H1 (cell line): Measurements from ENCODE around the gene CTSW. TPM values are rescaled to one million over a fixed set of nuclear protein-coding genes. Genes with fewer than 3 reads are reported as not detected.

Experiments used
- CTCF ChIA-PET: fragments of 300-600 bp; sonication (Branson Sonifier 250); formaldehyde crosslinking; loops from one replicate; lab custom pipeline; 2021; ENCODE audit not compliant: partially characterized antibody; lab: Charles Lee
- POLR2A ChIA-PET: fragments of 300-600 bp; sonication (Branson Sonifier 250); formaldehyde crosslinking; loops from one replicate; lab custom pipeline; 2021; ENCODE audit warnings: inconsistent platforms; ENCODE audit not compliant: partially characterized antibody; lab: Charles Lee
- DNase-seq, 2 experiments: peaks; one replicate each; pipeline versions ENCODE4 v3.0.0 to v3.0.0-alpha.2; 2010 to 2022; ENCODE audit warnings: low spot score in 2 of 2, low read depth in 1 of 2, mixed read lengths in 1 of 2
- FAIRE-seq: peaks from 2 replicates; lab custom pipeline; 2011; peaks lifted over from hg19 to GRCh38; lab: Jason Lieb, UNC
- H2AFZ ChIP-seq: 2 replicates; pipeline ENCODE4 v1.8.1; 2012; ENCODE audit warnings: low read length, inconsistent platforms
- H2AK5ac ChIP-seq: 2 replicates; pipeline ENCODE4 v1.6.1; 2013; ENCODE audit warnings: low read depth, low read length
- H2BK120ac ChIP-seq: replicated peaks from 2 replicates; pipeline ENCODE3; 2013; ENCODE audit warnings: low read depth, low read length, inconsistent platforms
- H2BK12ac ChIP-seq: 2 replicates; pipeline ENCODE4 v1.6.1; 2013; ENCODE audit warnings: low read depth, low read length
- H2BK15ac ChIP-seq: 2 replicates; pipeline ENCODE4 v1.6.1; 2013; ENCODE audit warnings: low read length
- H2BK20ac ChIP-seq: 2 replicates; pipeline ENCODE4 v1.6.1; 2013; ENCODE audit warnings: low read length
- H2BK5ac ChIP-seq: 2 replicates; pipeline ENCODE4 v1.6.1; 2013; ENCODE audit warnings: low read depth, low read length
- H3K14ac ChIP-seq: 2 replicates; pipeline ENCODE4 v1.6.1; 2013; ENCODE audit warnings: inconsistent platforms; ENCODE audit not compliant: insufficient read length
- H3K18ac ChIP-seq: 2 replicates; pipeline ENCODE4 v1.6.1; 2013; ENCODE audit warnings: low read length; ENCODE audit errors: extremely low read depth
- H3K23ac ChIP-seq: 2 replicates; pipeline ENCODE4 v1.6.1; 2013; ENCODE audit warnings: inconsistent platforms; ENCODE audit not compliant: insufficient read length
- H3K23me2 ChIP-seq: 2 replicates; pipeline ENCODE4 v1.6.1; 2013; ENCODE audit warnings: low read depth, low read length
- H3K27ac ChIP-seq: 2 replicates; pipeline ENCODE4 v1.6.1; 2011; ENCODE audit warnings: low read depth, low read length, inconsistent platforms
- H3K27me3 ChIP-seq, 4 experiments: replicated peaks in 1 of 4; 1 replicate in 1 of 4; 2 replicates in 3 of 4; pipeline versions ENCODE4 v1.6.1 to v1.8.1; 2011 to 2013; ENCODE audit warnings: low read length in 3 of 4, mild to moderate bottlenecking in 3 of 4, inconsistent platforms in 2 of 4, mixed read lengths in 2 of 4, moderate library complexity in 1 of 4; ENCODE audit not compliant: control insufficient read depth in 3 of 4, insufficient read depth in 3 of 4; ENCODE audit errors: extremely low read depth in 1 of 4
- H3K36me3 ChIP-seq, 4 experiments: 2 replicates each; pipeline versions ENCODE4 v1.6.1 to v1.8.1; 2011 to 2013; ENCODE audit warnings: mild to moderate bottlenecking in 4 of 4, low read length in 3 of 4, moderate library complexity in 2 of 4, control low read depth in 1 of 4, inconsistent platforms in 1 of 4; ENCODE audit not compliant: insufficient read depth in 4 of 4, control insufficient read depth in 2 of 4
- H3K4ac ChIP-seq: replicated peaks from 2 replicates; pipeline ENCODE3; 2013; ENCODE audit warnings: low read length, low read depth, mixed read lengths, inconsistent platforms; ENCODE audit not compliant: insufficient read length
- H3K4me1 ChIP-seq, 4 experiments: replicated peaks in 1 of 4; 1 replicate in 1 of 4; 2 replicates in 3 of 4; pipeline versions ENCODE4 v1.6.1 to v1.8.1; 2011 to 2013; ENCODE audit warnings: low read length in 3 of 4, inconsistent platforms in 2 of 4, mixed read lengths in 1 of 4; ENCODE audit not compliant: insufficient read depth in 4 of 4, control insufficient read depth in 3 of 4
- H3K4me2 ChIP-seq, 2 experiments: 2 replicates each; pipeline versions ENCODE4 v1.6.1 to v1.8.1; 2011 to 2013; ENCODE audit warnings: low read depth in 2 of 2, low read length in 2 of 2, control low read depth in 1 of 2, inconsistent platforms in 1 of 2, mild to moderate bottlenecking in 1 of 2; ENCODE audit not compliant: insufficient read depth in 1 of 2
- H3K4me3 ChIP-seq, 4 experiments: fragments of 200-600, 300-600 bp in 1 of 4; sonication (generic), shearing (Covaris generic), sonication (Bioruptor Twin) in 1 of 4; 2 replicates each; pipeline versions ENCODE4 v1.5.1 to v1.8.1; 2011 to 2016; ENCODE audit warnings: low read length in 4 of 4, low read depth in 3 of 4, control low read depth in 2 of 4, inconsistent platforms in 2 of 4, mild to moderate bottlenecking in 2 of 4, mixed read lengths in 1 of 4, moderate library complexity in 1 of 4; ENCODE audit not compliant: insufficient read depth in 2 of 4; ENCODE audit errors: extremely low read depth in 1 of 4
- H3K56ac ChIP-seq: replicated peaks from 2 replicates; pipeline ENCODE3; 2013; ENCODE audit warnings: low read depth, mild to moderate bottlenecking, mixed read lengths, low read length, inconsistent platforms; ENCODE audit not compliant: insufficient read length
- H3K79me1 ChIP-seq: 2 replicates; pipeline ENCODE4 v1.6.1; 2013; ENCODE audit warnings: low read depth, low read length, control low read depth
- H3K79me2 ChIP-seq, 2 experiments: 2 replicates each; pipeline versions ENCODE4 v1.6.1 to v1.8.1; 2012 to 2013; ENCODE audit warnings: low read length in 2 of 2, mild to moderate bottlenecking in 2 of 2, inconsistent platforms in 1 of 2; ENCODE audit not compliant: insufficient read depth in 2 of 2, control insufficient read depth in 1 of 2
- H3K9ac ChIP-seq, 4 experiments: replicated peaks in 1 of 4; 1 replicate in 1 of 4; 2 replicates in 3 of 4; pipeline versions ENCODE4 v1.6.1 to v1.8.1; 2011 to 2013; ENCODE audit warnings: low read depth in 3 of 4, low read length in 3 of 4, control low read depth in 2 of 4, mild to moderate bottlenecking in 2 of 4, moderate library complexity in 2 of 4, inconsistent platforms in 1 of 4; ENCODE audit errors: extremely low read depth in 1 of 4
- H3K9me3 ChIP-seq, 2 experiments: 2 replicates each; pipeline versions ENCODE4 v1.6.1 to v1.8.1; 2012 to 2013; ENCODE audit warnings: mild to moderate bottlenecking in 2 of 2, moderate library complexity in 2 of 2, control low read depth in 1 of 2, inconsistent platforms in 1 of 2, low read depth in 1 of 2, low read length in 1 of 2, mixed read lengths in 1 of 2; ENCODE audit not compliant: insufficient read depth in 2 of 2
- H4K20me1 ChIP-seq, 2 experiments: replicated peaks in 1 of 2; 2 replicates each; pipeline versions ENCODE3 to v1.8.1; 2011 to 2013; ENCODE audit warnings: inconsistent platforms in 2 of 2, low read length in 2 of 2, mild to moderate bottlenecking in 1 of 2; ENCODE audit not compliant: insufficient read depth in 2 of 2, control insufficient read depth in 1 of 2
- H4K5ac ChIP-seq: 2 replicates; pipeline ENCODE4 v1.6.1; 2013; ENCODE audit warnings: low read length, low read depth, mixed read lengths, inconsistent platforms; ENCODE audit not compliant: insufficient read length
- H4K8ac ChIP-seq: 2 replicates; pipeline ENCODE4 v1.8.0; 2013; ENCODE audit warnings: mild to moderate bottlenecking, moderate library complexity, low read length, inconsistent platforms; ENCODE audit not compliant: insufficient read depth; ENCODE audit errors: extremely low read depth
- H4K91ac ChIP-seq: replicated peaks from 2 replicates; pipeline ENCODE3; 2013; ENCODE audit warnings: low read length, mixed read lengths, inconsistent platforms; ENCODE audit not compliant: insufficient read length
- BCL11A ChIP-seq, 2 experiments: IDR thresholded peaks; one replicate each; pipeline ENCODE4 v1.6.1; 2011; ENCODE audit warnings: low read depth in 2 of 2, low read length in 2 of 2, mild to moderate bottlenecking in 2 of 2
- CBX5 ChIP-seq: fragments of 300-800, 300-1000 bp; sonication (generic); IDR thresholded peaks from 2 replicates; pipeline ENCODE4 v1.7.1; 2016; ENCODE audit warnings: antibody characterized with exemption, low read length, low read depth
- CREB1 ChIP-seq: IDR thresholded peaks from 2 replicates; pipeline ENCODE4 v1.6.1; 2012; ENCODE audit warnings: inconsistent platforms
- CTBP2 ChIP-seq: IDR thresholded peaks from 2 replicates; pipeline ENCODE4 v1.7.0; 2011; ENCODE audit warnings: borderline replicate concordance, mild to moderate bottlenecking, moderate library complexity, mixed read lengths, low read length; ENCODE audit not compliant: insufficient read depth, insufficient read length
- EP300 ChIP-seq, 2 experiments: IDR thresholded peaks; 1 replicate in 1 of 2; 2 replicates in 1 of 2; pipeline ENCODE4 v1.6.1; 2011 to 2012; ENCODE audit warnings: low read depth in 2 of 2, low read length in 2 of 2, mild to moderate bottlenecking in 2 of 2, borderline replicate concordance in 1 of 2, inconsistent platforms in 1 of 2, moderate library complexity in 1 of 2
- KDM1A ChIP-seq: fragments of 200-600, 300-600 bp; sonication (generic); IDR thresholded peaks from 2 replicates; pipeline ENCODE4 v1.7.1; 2016; ENCODE audit warnings: mild to moderate bottlenecking, low read length, borderline replicate concordance
- PHF8 ChIP-seq: fragments of 200-600 bp; sonication (generic); conservative IDR thresholded peaks from 2 replicates; pipeline ENCODE4 v1.7.1; 2012; ENCODE audit warnings: low read depth, mild to moderate bottlenecking, inconsistent platforms, low read length, moderate library complexity
- SP1 ChIP-seq: IDR thresholded peaks from 2 replicates; pipeline ENCODE4 v1.6.1; 2011; ENCODE audit warnings: low read depth, low read length
- SRF ChIP-seq: IDR thresholded peaks from 2 replicates; pipeline ENCODE4 v1.6.1; 2011; ENCODE audit warnings: mild to moderate bottlenecking, low read depth, low read length, moderate library complexity
- TAF1 ChIP-seq: IDR thresholded peaks from 2 replicates; pipeline ENCODE4 v1.6.1; 2011; ENCODE audit warnings: mild to moderate bottlenecking, low read depth, low read length
- USF2 ChIP-seq: IDR thresholded peaks from 2 replicates; pipeline ENCODE4 v1.6.1; 2011; ENCODE audit warnings: low read length, improper control_type of control experiment
- WGBS, 2 experiments: shearing (Covaris generic) in 1 of 2; methylation state at CpG; one replicate each; pipeline versions ENCODE4 v1.1.6 to v1.1.7; 2013 to 2015; ENCODE audit warnings: low lambda C conversion rate in 2 of 2, mixed read lengths in 2 of 2, inconsistent platforms in 1 of 2, low coverage in 1 of 2, missing lambda C conversion rate in 1 of 2; ENCODE audit not compliant: insufficient replicate concordance in 2 of 2, insufficient coverage in 1 of 2, insufficient read length in 1 of 2; ENCODE audit errors: extremely low coverage in 1 of 2, missing lambda C conversion rate in 1 of 2; 5-methylcytosine and 5-hydroxymethylcytosine counted together
- polyA plus RNA-seq, 7 experiments: library from polyadenylated mRNA; depleted of rRNA in 3 of 7; stranded (reverse) in 5 of 7; unstranded in 2 of 7; fragments of >200 nt in 5 of 7; fragments of 200-250 nt in 2 of 7; gene quantifications; 1 replicate in 5 of 7; 2 replicates in 1 of 7; 4 replicates in 1 of 7; pipeline versions ENCODE4 v1.2.1 to v1.2.3, GENCODE V29; 2011 to 2013; ENCODE audit warnings: missing spikeins in 2 of 7, mixed read lengths in 2 of 7
- total RNA-seq: library from RNA; stranded (reverse); fragmentation: NEBNext Ultra II Directional; extraction: Animal tissue kit (Norgen Biotek cat#: 25700); gene quantifications from 2 replicates; pipeline ENCODE4 v1.2.1, GENCODE V29; 2021

CTSW gene
- total and polyA plus RNA-seq, 2 of the 8 experiments (the other 6 are each of a cell fraction or from before 2014, with no cell fraction given): not detected

GRCh38 chr11:65921033-65921555 lies 41.5 kb downstream of the CTSW start:
- H3K9ac ChIP-seq: no peak overlapping the region
- POLR2A ChIA-PET: interaction anchor here (0.8 to 1.3 kb wide), 2 partner anchors 11 to 19 kb away, joined by 3 to 4 read pairs; no protein-coding TSS in a partner anchor
- CTCF ChIA-PET: interaction anchor here (0.6 to 3.5 kb wide), 9 partner anchors 9 to 95 kb away, joined by 3 to 19 read pairs (median 4); partner anchors contain the start of gene FIBP
- TF ChIP-seq USF2: no peak
- no peak for TF ChIP-seq SP1
- no peak for TF ChIP-seq PHF8
- TF ChIP-seq CTBP2: no peak
- no peak for TF ChIP-seq BCL11A (IDR thresholded peaks at IDR 0.05; ENCODE audit: low read depth in 2 of 2, low read length in 2 of 2)
- TF ChIP-seq TAF1: no peak
- TF ChIP-seq CREB1: no peak
- TF ChIP-seq SRF: no peak
- TF ChIP-seq EP300 (IDR thresholded peaks at IDR 0.05; ENCODE audit: borderline replicate concordance in 1 of 2, low read depth in 2 of 2, low read length in 2 of 2): no peak
- TF ChIP-seq CBX5: no peak
- TF ChIP-seq KDM1A: no peak

More at GRCh38 chr11:65921033-65921555, 41.5 kb downstream of the CTSW start:
- Histone ChIP-seq H3K36me3 (peaks cover 0 to 8% (median 5%) of the 10 kb centered on the region in 4 experiments; a peak in 4 of 8 replicates), H4K5ac (no peak overlapping the region), H3K14ac (no peak overlapping the region), H3K9me3 (no peaks in the 10 kb centered on the region), H4K20me1 (peaks cover 0 to 3% of the 10 kb centered on the region in 2 experiments), H2BK12ac (no peak overlapping the region), H3K4me1 (peaks cover 0 to 15% (median 9%) of the 10 kb centered on the region in 4 experiments; a peak in 3 of 7 replicates), H2BK5ac (no peak overlapping the region), H3K56ac (no peak overlapping the region), H3K4me3 (no peak overlapping the region), H3K79me2 (peaks cover 0 to 7% of the 10 kb centered on the region in 2 experiments; a peak in 2 of 4 replicates), H3K4me2 (peak overlapping the region in 1 of 2 experiments; percentile 86; a peak in 1 of 4 replicates), H2BK120ac (no peak overlapping the region), H4K91ac (no peak overlapping the region), H2BK20ac (no peak overlapping the region), H3K27ac (no peak overlapping the region), H3K79me1 (peaks cover 7% of the 10 kb centered on the region; the same call in 1 of the 2 replicates), H4K8ac (no peak overlapping the region), H2AK5ac (no peak overlapping the region), H3K23ac (no peak overlapping the region), H2BK15ac (no peak overlapping the region), H3K27me3 (no peaks in the 10 kb centered on the region), H3K23me2 (peaks cover 13% of the 10 kb centered on the region; the same call in 1 of the 2 replicates), H3K4ac (no peak overlapping the region), H2AFZ (no peak overlapping the region), H3K18ac (no peak overlapping the region)
- FAIRE-seq: no peak
- no peak for DNase-seq
- WGBS, 2 experiments: 96% methylated on average over 5 of the region's 12 CpGs; no CpG with 5 or more reads in 1 of the 2 experiments
